Liver (tissue), 9 donors: ENCODE results near the gene RNF19B. TPM values are rescaled to one million over a fixed set of nuclear protein-coding genes. Genes with fewer than 3 reads are reported as not detected.

ENCODE experiments used
- DNase-seq: peaks from one replicate; pipeline ENCODE4 v3.0.0-alpha.2; 2017; ENCODE audit warnings: low spot score
- H3K27ac ChIP-seq, 2 donors: one replicate each; pipeline ENCODE4 v1.7.0; 2013; ENCODE audit warnings: inconsistent platforms in 2 of 2, low read length in 2 of 2, control low read depth in 1 of 2, low read depth in 1 of 2, mild to moderate bottlenecking in 1 of 2
- H3K27me3 ChIP-seq, 4 donors: one replicate each; pipeline versions ENCODE4 v1.6.1 to v1.7.0; 2013; ENCODE audit warnings: low read length in 3 of 4, inconsistent platforms in 1 of 4, mild to moderate bottlenecking in 1 of 4, moderate library complexity in 1 of 4; ENCODE audit not compliant: control insufficient read depth in 4 of 4, insufficient read depth in 4 of 4
- H3K36me3 ChIP-seq, 4 donors: one replicate each; pipeline versions ENCODE4 v1.6.1 to v1.7.0; 2013; ENCODE audit warnings: low read length in 3 of 4, mild to moderate bottlenecking in 3 of 4, low read depth in 1 of 4, moderate library complexity in 1 of 4; ENCODE audit not compliant: control insufficient read depth in 4 of 4, insufficient read depth in 3 of 4
- H3K4me1 ChIP-seq, 4 donors: one replicate each; pipeline versions ENCODE4 v1.6.1 to v1.7.0; 2013; ENCODE audit warnings: low read length in 3 of 4, mild to moderate bottlenecking in 3 of 4, moderate library complexity in 1 of 4; ENCODE audit not compliant: control insufficient read depth in 4 of 4, insufficient read depth in 4 of 4
- H3K4me3 ChIP-seq, 3 donors: one replicate each; pipeline versions ENCODE4 v1.6.1 to v1.7.0; 2013; ENCODE audit warnings: low read length in 3 of 3, control low read depth in 1 of 3, low read depth in 1 of 3, mild to moderate bottlenecking in 1 of 3
- H3K9ac ChIP-seq, 2 donors: one replicate each; pipeline ENCODE4 v1.7.0; 2013; ENCODE audit warnings: low read length in 2 of 2, mild to moderate bottlenecking in 2 of 2, moderate library complexity in 2 of 2, control low read depth in 1 of 2, low read depth in 1 of 2
- H3K9me3 ChIP-seq, 4 donors: one replicate each; pipeline versions ENCODE4 v1.6.1 to v1.7.0; 2013; ENCODE audit warnings: low read length in 3 of 4; ENCODE audit not compliant: control insufficient read depth in 4 of 4
- ATF3 ChIP-seq: IDR thresholded peaks from 2 replicates; pipeline ENCODE4 v1.6.1; 2016; ENCODE audit warnings: antibody characterized with exemption
- CTCF ChIP-seq: fragments of 150-350 bp; IDR thresholded peaks from 2 replicates; pipeline ENCODE4 v1.5.1; 2017; ENCODE audit warnings: improper control_type of control experiment, low read depth, low read length; ENCODE audit not compliant: missing input control
- EGR1 ChIP-seq, 2 donors: IDR thresholded peaks; 2 replicates each; pipeline ENCODE4 v1.6.1; 2016 to 2018; ENCODE audit warnings: antibody characterized with exemption in 2 of 2, low read depth in 2 of 2
- FOXA2 ChIP-seq: IDR thresholded peaks from 2 replicates; pipeline ENCODE4 v1.6.1; 2016; ENCODE audit warnings: antibody characterized with exemption
- GABPA ChIP-seq, 2 donors: IDR thresholded peaks in 1 of 2; conservative IDR thresholded peaks in 1 of 2; 2 replicates each; pipeline ENCODE4 v1.6.1; 2016; ENCODE audit warnings: antibody characterized with exemption in 2 of 2, mild to moderate bottlenecking in 1 of 2, moderate library complexity in 1 of 2
- HNF4A ChIP-seq, 2 donors: conservative IDR thresholded peaks; 2 replicates each; pipeline ENCODE4 v1.6.1; 2016; ENCODE audit warnings: antibody characterized with exemption in 2 of 2, mild to moderate bottlenecking in 2 of 2
- HNF4G ChIP-seq: IDR thresholded peaks from 2 replicates; pipeline ENCODE4 v1.6.1; 2016; ENCODE audit warnings: antibody characterized with exemption
- JUND ChIP-seq, 2 donors: IDR thresholded peaks; 2 replicates each; pipeline ENCODE4 v1.6.1; 2016; ENCODE audit warnings: antibody characterized with exemption in 2 of 2
- NR2F2 ChIP-seq: IDR thresholded peaks from 2 replicates; pipeline ENCODE4 v1.6.1; 2016; ENCODE audit warnings: antibody characterized with exemption
- RAD21 ChIP-seq, 2 donors: IDR thresholded peaks; 2 replicates each; pipeline ENCODE4 v1.6.1; 2016; ENCODE audit warnings: antibody characterized with exemption in 2 of 2, mild to moderate bottlenecking in 2 of 2
- REST ChIP-seq: IDR thresholded peaks from 2 replicates; pipeline ENCODE4 v1.6.1; 2016; ENCODE audit warnings: antibody characterized with exemption, mild to moderate bottlenecking
- RXRA ChIP-seq, 2 donors: IDR thresholded peaks; 2 replicates each; pipeline ENCODE4 v1.6.1; 2017 to 2018; ENCODE audit warnings: antibody characterized with exemption in 2 of 2, mild to moderate bottlenecking in 1 of 2
- SP1 ChIP-seq: IDR thresholded peaks from 2 replicates; pipeline ENCODE4 v1.6.1; 2018; ENCODE audit warnings: antibody characterized with exemption, mild to moderate bottlenecking
- TAF1 ChIP-seq: conservative IDR thresholded peaks from 2 replicates; pipeline ENCODE4 v1.6.1; 2016; ENCODE audit warnings: antibody characterized with exemption, mild to moderate bottlenecking
- YY1 ChIP-seq: IDR thresholded peaks from 2 replicates; pipeline ENCODE4 v1.6.1; 2016; ENCODE audit warnings: antibody characterized with exemption, mild to moderate bottlenecking
- ZBTB33 ChIP-seq: IDR thresholded peaks from 2 replicates; pipeline ENCODE4 v1.6.1; 2016; ENCODE audit warnings: antibody characterized with exemption
- whole genome bisulfite sequencing: extraction: QIAGEN DNeasy Blood & Tissue Kit; methylation state at CpG from one replicate; pipeline ENCODE4 v1.1.7; 2013; 5-methylcytosine and 5-hydroxymethylcytosine counted together
- polyA plus RNA-seq, 2 donors: library from polyadenylated mRNA; stranded (reverse) in 1 of 2; unstranded in 1 of 2; fragments of 200-250 nt in 1 of 2; fragments of >200 nt in 1 of 2; fragmentation: Nextera tagmentation in 1 of 2; extraction: Ambion mirVana in 1 of 2; gene quantifications; one replicate each; pipeline versions ENCODE4 v1.2.1 to v1.2.3, GENCODE V29; 2013 to 2015
- total RNA-seq, 2 donors: library from RNA; depleted of rRNA; stranded (reverse); fragments of >200 nt; gene quantifications; one replicate each; pipeline ENCODE4 v1.2.3, GENCODE V29; 2014
- donor health status: healthy.
- donor health status: healthy.
- donor health status: healthy.
- donor health status: healthy.
- donor health status: healthy.

The RNF19B gene
- total and polyA plus RNA-seq, 4 donors = 2.2 to 8.3 (median 5.0) TPM

- no peaks in the 10 kb centered on the region for H3K27me3 ChIP-seq
- no peak overlapping the region for H3K4me3 ChIP-seq
- no peak overlapping the region for H3K27ac ChIP-seq
- peaks cover 3 to 7% (median 6%) of the 10 kb centered on the region in 4 donors for H3K4me1 ChIP-seq
- H3K9me3 ChIP-seq = no peaks in the 10 kb centered on the region
- H3K9ac ChIP-seq = no peak overlapping the region
- H3K36me3 ChIP-seq = no peaks in the 10 kb centered on the region
- 63% methylated on average over 24 of the region's 24 CpGs for WGBS
- DNase-seq = no peak
- TF ChIP-seq RXRA (IDR thresholded peaks at IDR 0.05) = no peak
- TF ChIP-seq HNF4G = no peak
- TF ChIP-seq TAF1 = no peak
- TF ChIP-seq NR2F2 = no peak
- no peak for TF ChIP-seq EGR1 (IDR thresholded peaks at IDR 0.05; ENCODE audit: low read depth in 2 of 2)
- no peak for TF ChIP-seq GABPA (IDR thresholded peaks at IDR 0.05 in 1 of 2, conservative IDR thresholded peaks at IDR 0.05 in 1 of 2)
- TF ChIP-seq HNF4A (conservative IDR thresholded peaks at IDR 0.05) = no peak
- no peak for TF ChIP-seq ZBTB33
- no peak for TF ChIP-seq ATF3
- no peak for TF ChIP-seq REST
- no peak for TF ChIP-seq CTCF
- TF ChIP-seq RAD21 (IDR thresholded peaks at IDR 0.05) = no peak
- no peak for TF ChIP-seq YY1
- no peak for TF ChIP-seq JUND (IDR thresholded peaks at IDR 0.05)
- no peak for TF ChIP-seq FOXA2
- TF ChIP-seq SP1 = no peak
Observed at GRCh38 chr1:32925403-32926162, 39.0 kb downstream of the RNF19B start.
